AG10803 (cell line): ENCODE measurements around the gene PIKFYVE.

ENCODE experiments used
- DNase-seq: peaks from one replicate; pipeline ENCODE4 v3.0.0; 2010; ENCODE audit warnings: low read depth
- H3K4me3 ChIP-seq: 2 replicates; pipeline ENCODE4 v1.5.1; 2011; ENCODE audit warnings: mild to moderate bottlenecking, low read length, control low read depth
- CTCF ChIP-seq: conservative IDR thresholded peaks from 2 replicates; pipeline ENCODE4 v1.5.1; 2011; ENCODE audit warnings: mild to moderate bottlenecking, low read length, control low read depth, inconsistent platforms

Gene PIKFYVE

GRCh38 chr2:208235860-208236259, 30.2 kb upstream of the PIKFYVE start:
- TF ChIP-seq CTCF, result no peak
- H3K4me3 ChIP-seq, result no peak overlapping the region
- DNase-seq, result no peak

DNA sequence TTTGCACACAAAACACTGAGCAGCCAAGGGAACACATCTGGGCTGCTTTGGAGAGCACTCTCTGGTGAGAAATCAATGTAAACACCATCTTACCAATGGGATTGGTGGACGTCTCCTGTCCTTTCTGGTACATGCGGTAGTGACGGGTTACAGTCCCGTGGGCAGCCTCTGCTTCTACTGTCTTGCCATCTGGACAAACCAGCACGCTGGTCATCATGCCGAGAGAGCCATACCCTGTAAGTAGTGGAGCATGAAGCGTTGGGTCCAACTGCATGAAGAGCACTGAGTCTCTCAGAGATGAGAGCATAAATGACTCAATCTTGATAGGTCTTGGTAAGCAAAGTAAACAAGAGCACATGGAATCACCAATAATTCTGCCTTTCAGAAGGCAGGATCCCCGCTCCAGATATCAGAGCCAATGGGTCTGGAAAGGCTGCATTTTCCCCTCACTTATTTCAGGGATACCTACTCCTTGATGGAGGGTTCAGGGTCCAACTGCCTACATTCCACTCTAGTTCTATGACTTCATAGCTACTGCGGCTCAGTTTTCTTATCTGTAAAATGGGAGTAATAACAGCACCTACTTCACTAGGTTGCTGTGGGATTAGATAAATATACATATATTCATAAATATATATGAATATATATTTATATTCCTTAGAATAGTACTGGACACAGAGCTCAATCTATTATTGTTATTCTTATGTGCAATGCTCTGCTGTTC, 26.1 kb upstream of the PIKFYVE start:
- TF ChIP-seq CTCF, result no peak
- no peak overlapping the region for H3K4me3 ChIP-seq
- DNase-seq, result no peak

DNA sequence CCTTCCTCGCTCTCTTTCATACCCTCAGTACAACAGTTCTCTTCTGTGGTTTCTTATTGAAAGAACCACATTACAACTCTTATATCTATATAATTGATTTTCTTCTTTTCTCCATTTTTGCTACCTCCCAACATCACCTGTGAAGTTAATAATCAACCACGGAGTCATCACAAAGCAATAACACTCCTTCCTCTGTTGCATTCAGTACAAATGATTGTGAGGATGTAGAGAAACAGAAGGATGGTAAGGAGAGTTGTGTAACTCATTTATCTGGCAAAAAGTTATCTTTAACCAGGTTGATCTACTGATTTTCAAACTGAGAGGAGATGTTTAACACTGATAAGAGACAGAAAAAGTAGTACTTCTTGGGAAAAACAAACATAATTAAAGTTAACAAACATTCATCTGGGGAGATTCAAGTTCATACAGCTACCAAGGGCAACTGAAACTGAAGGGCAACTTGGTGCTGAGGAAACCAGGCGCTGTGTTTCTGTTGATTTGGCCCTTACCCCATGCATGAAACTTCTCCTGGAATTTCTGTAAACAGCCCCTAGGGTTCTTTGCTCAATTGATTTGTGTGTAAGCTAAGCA, 25.3 kb upstream of the PIKFYVE start:
- TF ChIP-seq CTCF, result no peak
- H3K4me3 ChIP-seq, result no peak overlapping the region
- DNase-seq, result no peak

DNA sequence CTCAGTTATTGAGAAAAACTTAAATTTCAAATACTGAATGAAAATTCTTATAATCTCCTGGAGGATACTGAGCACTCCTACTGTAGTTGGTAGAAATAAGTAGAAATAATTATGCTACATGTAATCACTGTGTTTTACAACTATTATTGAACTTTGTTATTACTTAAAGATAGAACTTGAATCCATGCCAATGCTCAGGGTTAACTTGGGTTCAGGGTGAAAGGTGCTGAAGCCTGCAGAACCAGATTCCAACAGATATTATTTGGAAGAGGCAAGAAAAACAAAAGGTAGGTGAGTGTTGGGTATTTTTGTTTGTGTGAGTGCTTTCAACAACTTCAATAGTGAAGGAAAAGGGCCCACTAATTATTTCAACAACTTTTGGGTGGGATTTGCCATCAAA, 21.6 kb upstream of the PIKFYVE start:
- no peak overlapping the region for H3K4me3 ChIP-seq
- DNase-seq, result no peak
- TF ChIP-seq CTCF, result no peak

DNA sequence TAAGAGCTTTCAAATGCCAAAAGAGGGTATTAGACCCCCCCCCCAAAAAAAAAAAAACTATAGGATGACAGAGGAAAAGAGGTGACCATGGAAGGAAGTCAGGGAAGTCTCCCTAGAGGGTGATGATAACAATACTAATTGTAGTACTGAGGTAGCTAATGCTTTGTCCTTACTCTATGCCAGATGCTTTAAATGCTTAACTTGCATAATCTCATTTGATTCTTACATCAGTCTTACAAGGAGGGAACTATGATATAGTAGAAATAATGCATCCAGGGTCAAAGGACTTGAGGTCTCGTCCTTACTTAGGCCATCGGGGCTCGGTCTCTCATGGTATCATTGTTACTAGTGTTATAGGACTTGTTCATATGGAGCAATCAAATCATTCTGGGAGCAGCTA, 20.3 kb upstream of the PIKFYVE start:
- TF ChIP-seq CTCF, result no peak
- DNase-seq, result peak; percentile 3
- no peak overlapping the region for H3K4me3 ChIP-seq

DNA sequence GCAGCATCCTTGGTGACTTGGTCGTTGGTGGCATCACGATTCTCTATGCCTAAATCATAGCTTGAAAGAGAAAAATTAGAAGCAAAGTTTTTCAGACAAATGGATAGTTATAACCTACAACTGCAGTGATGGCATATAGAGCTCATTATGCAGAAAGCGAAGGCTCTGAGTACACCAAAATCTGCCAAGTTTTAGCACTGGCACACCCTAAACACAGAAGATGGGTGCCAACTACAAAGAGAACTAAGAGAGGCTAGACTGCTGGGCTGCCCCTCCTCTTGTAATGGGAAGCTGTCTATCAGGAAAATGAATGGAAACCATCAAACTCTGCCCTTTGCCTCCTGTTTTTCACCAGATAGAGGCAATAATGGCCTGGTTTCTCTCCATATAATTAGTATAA, 17.5 kb upstream of the PIKFYVE start:
- no peak overlapping the region for H3K4me3 ChIP-seq
- TF ChIP-seq CTCF, result no peak
- DNase-seq, result no peak

DNA sequence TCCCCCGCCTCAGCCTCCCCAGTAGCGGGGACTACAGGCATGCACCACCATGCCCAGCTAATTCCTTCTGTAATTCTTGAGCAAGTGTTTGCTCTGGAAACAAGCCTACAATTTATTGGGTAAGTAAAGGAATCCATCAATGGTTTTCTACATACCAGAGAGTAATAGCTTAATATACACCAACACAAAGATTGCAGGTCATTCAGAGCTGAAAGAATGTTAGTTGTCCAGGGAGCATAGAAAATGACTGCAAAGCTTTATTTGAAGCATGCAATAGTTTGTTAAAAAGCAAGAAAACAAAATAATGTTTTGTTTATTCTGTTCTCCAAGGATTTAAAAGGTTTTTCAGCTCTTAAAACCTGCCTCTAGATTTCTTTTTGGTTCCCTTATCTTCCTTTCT, 16.8 kb upstream of the PIKFYVE start:
- peak; percentile 70 for DNase-seq
- no peak for TF ChIP-seq CTCF
- no peak overlapping the region for H3K4me3 ChIP-seq
